ENCODE data around the gene MAPK12. TPM values are rescaled to one million over a fixed set of nuclear protein-coding genes. Genes with fewer than 3 reads are reported as not detected.
A peak's percentile ranks its signal among the peaks of the same experiment; 100 is the strongest.
"Not testable (repeated sequence)": the region's sequence is repeated elsewhere in the genome, so short reads cannot be mapped to it uniquely, and the experiment has no call there.

The MAPK12 gene
- total RNA-seq, 1 experiment from 2014 or later: 33.8 TPM

DNA sequence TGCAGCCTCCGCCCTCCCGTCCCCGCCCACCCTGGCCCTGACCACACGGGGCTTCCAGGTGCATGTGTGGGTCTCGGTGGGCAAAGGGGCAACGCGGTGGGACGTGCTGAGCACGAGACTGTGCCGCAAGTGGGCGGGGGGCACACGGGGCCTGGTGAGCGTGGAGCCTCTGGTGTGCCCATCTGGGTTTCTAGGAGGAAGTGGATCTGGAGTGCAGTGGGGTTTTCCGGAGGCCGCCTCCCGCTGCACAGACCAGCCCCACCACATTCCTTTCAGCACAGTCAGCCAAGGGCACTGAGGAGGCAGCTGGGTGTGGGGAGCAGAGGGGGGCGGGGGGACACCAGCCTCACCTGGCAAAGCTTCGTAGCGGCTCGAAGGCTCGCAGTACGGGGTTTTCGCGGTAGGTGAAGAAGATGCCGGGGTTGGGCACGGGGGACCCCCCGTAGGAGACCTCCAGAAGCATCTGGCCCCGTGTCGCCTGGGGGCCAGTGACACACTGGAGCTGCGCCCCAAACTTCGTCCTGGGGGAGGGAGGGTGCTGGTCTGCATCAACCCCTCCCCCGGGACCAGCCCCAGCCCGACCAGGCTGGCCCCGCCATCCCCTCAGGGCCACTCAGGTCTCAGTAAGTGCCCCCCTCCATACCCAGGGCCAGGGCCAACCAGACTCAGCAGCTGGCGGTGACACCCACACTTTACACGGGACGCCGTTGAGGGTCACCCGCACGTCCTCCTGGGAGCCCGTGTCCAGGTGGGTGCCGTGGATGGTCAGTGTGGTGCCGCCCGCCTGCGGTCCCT is 21.1 kb upstream of the MAPK12 start:
- DNase-seq (ENCODE audit: low read depth): peak; percentile 80

- DNase-seq (ENCODE audit: low read depth): no peak
Observed at GRCh38 chr22:50281957-50282356, 20.5 kb upstream of the MAPK12 start.

- DNase-seq (ENCODE audit: low read depth): no peak
Observed at GRCh38 chr22:50281384-50281760, 19.9 kb upstream of the MAPK12 start.

- DNase-seq (ENCODE audit: low read depth): no peak
Observed at GRCh38 chr22:50280708-50281383, 19.4 kb upstream of the MAPK12 start.

DNA sequence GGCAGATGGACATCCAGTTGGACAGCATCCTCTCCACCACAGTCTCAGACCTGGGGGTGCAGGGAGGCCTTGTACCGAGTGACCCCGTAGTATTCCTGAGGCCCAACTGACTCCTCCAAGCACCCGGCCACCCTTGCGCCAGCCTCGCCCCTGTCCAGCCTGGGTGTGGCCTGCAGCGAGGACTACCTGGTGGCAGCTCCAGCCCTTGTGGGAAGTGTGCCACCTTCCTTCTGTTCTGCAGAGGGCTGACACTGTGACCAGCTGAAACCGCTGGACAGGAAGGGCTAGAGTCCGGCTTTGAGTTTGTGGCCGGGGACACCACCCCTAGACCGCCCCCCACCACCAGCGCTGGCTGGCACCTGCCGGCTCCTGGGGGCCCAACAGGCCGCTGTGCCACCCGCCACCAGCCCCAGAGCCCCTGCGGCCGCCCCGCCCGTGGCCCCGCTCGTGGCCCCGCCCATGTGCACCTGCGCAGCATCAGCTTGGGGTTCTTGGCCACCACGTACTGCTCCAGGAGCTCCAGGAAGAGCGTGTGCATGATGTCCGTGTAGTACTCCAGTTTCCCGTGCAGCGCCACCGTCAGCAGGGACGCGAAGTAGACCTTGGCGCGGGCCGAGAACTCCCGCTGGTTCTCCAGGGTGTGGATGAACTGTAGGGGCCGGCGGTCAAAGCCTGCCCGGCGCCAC is 18.7 kb upstream of the MAPK12 start:
- DNase-seq (ENCODE audit: low read depth): no peak

DNA sequence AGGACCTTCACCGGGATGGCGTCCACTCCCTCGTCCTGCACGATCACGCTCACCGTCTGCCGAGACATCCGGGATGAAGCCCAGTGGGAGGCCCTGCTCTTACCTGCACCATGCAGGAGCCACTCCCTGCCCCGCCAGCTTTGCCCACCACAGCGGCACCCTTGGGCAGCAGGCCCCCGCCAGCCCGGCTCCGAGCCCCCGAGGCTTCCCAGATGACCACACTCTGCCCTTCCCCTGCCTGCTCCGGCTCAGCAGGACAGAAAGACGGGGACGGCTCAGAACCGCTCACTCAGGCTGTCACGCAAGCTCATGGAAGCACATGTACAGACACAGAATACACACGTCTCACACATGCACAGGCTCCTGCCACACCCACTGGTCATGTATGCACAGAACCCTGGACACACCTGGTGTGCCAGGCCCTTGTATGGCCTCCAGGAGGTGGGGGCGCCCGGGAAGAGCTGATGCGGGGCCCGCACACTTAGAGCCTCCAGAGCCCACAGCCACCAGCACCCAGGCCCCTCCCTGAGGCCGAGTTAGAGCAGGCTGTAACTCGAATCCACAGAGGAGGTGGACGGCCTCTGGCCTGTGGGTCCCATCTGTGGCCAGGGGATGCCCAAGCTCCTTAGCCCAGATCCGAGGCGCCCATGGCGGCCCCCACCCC is 17.6 kb upstream of the MAPK12 start:
- no peak for DNase-seq (ENCODE audit: low read depth)

- no peak for DNase-seq (ENCODE audit: low read depth)
Observed at GRCh38 chr22:50278461-50278860, 17.0 kb upstream of the MAPK12 start.

- no peak for DNase-seq (ENCODE audit: low read depth)
Observed at GRCh38 chr22:50277761-50278160, 16.3 kb upstream of the MAPK12 start.

DNA sequence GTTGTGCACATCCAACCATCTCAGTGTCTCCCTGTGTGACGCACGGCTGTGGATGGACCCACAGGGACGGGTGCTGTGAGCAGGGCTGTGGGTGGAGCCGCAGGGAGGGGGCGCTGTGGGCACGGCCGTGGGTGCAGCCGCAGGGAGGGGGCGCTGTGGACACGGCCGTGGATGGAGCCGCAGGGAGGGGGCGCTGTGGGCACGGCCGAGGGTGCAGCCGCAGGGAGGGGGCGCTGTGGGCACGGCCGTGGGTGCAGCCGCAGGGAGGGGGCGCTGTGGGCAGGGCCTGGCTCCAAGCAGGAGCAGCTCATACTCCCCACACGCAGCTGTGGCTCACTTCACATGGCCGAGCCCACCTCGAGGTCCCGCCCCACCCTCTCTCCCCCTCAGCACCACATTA is 14.7 kb upstream of the MAPK12 start:
- DNase-seq (ENCODE audit: low read depth): peak; percentile 51

DNA sequence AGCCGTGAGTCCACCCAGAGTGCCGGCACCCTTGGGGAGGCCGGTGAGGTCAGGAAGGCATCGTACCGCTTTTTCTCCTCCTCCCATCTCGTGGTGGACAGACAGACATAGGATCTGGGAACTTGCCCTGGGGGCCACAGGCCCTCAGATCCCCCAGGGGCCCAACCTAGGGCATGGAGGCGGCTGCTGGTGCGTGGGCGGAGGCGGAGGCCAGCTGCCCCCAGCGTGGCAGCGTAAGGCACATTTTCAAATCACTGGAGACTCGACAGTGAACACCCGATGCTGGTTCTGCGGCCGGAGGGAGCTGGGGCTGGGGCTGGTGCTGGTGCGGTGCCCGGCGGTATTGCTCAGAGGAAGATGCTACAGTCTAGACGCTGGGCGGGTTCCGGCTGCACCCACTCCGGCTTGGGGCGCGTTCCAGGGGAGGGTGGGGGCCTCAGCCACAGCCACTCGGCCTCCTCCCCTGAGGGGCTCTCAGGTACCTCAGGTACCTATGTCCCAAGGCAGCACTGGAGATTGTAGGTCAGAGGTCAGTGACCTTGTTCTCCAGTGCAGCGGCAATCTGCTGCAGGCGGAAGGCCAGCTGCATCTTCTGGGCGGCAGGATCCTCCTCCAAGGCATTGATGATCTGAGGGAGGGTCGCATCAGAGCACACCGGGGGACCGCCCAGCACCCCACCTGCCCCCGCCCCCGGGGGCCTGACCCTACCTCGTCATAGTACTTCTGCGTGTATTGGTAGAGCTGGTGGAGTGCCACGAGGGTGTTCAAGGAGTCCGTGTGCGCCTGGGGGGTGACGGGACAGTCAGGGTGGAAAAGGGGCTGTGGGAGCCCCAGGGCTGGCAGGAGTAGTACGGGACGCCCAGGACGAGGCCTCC is 13.9 kb upstream of the MAPK12 start:
- DNase-seq (ENCODE audit: low read depth): no peak

DNA sequence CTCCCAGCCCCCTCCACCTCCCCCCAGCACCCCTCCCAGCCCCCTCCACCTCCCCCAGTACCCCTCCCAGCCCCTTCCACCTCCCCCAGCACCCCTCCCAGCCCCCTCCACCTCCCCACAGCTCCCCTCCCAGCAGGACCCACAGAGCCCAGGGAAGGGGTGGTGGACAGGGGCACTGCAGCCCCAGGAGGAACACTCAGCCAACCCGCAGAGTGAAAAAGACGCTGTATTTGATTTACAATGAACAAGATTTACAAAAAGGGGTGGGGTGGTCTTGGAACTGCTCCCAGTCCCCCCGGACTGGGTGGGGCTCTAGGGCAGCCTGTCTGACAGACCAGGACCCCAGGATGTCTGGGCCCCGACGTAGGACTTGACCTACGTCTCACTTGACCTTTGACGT is 13.3 kb upstream of the MAPK12 start:
- DNase-seq (ENCODE audit: low read depth): no peak

GRCh38 chr22:50274311-50274710 is 12.8 kb upstream of the MAPK12 start:
- peak; percentile 57 for DNase-seq (ENCODE audit: low read depth)

DNA sequence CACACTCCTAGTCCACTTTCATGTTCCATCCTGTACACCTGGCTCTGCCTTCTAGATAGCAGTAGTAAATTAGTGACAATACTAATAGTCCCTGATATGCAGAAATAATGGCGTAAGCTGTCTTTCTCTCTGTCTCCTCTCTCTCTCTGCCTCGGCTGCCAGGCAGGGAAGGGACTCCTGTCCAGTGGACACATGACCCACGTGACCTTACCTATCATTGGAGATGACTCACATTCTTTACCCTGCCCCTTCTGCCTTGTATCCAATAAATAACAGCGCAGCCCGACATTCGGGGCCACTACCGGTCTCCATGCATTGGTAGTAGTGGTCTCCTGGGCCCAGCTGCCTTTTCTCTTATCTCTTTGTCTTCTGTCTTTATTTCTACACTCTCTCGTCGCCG is 12.3 kb upstream of the MAPK12 start:
- not testable (repeated sequence) for DNase-seq (ENCODE audit: low read depth)

DNA sequence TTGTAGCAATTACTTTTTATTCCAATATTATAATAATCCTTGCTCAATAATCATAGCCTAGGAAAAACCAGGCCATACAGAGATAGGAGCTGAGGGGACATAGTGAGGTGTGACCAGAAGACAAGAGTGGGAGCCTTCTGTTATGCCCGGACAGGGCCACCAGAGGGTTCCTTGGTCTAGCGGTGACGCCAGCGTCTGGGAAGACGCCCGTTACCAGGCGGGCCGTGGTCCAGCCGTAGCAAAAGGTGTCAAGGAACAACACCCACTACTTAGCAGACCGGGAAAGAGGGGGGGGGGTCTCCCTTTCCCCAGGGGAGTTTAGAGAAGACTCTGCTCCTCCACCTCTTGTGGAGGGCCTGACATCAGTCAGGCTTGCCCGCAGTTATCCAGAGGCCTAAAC is 11.9 kb upstream of the MAPK12 start:
- not testable (repeated sequence) for DNase-seq (ENCODE audit: low read depth)

GRCh38 chr22:50272044-50272802 is 10.7 kb upstream of the MAPK12 start:
- DNase-seq (ENCODE audit: low read depth): no peak

- DNase-seq (ENCODE audit: low read depth): peak; percentile 41
Observed at GRCh38 chr22:50271519-50271970, 10.1 kb upstream of the MAPK12 start.

GRCh38 chr22:50270666-50271394 is 9.3 kb upstream of the MAPK12 start:
- peak; percentile 63 for DNase-seq (ENCODE audit: low read depth)

DNA sequence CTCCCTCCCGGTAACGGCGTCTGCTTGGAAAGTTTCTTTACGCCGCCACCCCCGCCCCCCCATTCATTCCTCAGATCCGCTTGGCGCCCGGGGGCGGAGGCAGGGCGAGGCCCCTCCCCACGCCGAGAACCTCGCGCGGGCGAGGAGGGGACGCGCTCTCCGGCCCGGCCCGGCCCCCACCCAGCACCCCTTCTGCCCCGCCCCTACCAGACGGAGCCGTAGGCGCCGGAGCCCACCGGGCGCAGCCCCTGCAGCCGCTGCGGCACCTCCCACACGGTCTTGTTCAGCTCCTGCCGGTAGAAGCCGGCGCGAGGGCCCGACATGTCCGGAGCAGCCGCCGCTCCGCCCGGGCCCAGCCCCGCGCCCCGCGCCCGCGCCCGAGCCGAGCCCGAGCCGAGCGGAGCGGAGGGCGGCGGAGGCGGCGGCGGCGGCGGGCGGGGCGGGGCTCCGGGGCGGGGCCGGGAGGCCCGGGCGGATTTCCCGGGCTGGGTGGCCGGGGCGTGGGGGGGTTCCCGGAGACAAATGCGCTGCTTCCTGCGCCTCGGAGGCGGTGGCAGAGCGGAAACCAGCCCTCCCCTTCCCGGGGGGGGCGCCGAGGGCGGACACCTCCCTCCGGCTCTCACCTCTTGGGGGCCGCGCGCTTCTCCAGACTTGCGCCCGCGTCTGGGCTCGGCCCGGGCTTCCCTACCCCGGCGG is 8.6 kb upstream of the MAPK12 start, which contains the start of gene MAPK11:
TSS of gene MAPK11 (minus strand) at position 411 of the 696 bp plus-strand sequence. CDS start at position 323, 88 bp downstream.
- no peak for DNase-seq (ENCODE audit: low read depth)

GRCh38 chr22:50269573-50269969 is 8.1 kb upstream of the MAPK12 start:
- no peak for DNase-seq (ENCODE audit: low read depth)

Measured in LHCN-M2 (cell line).